Neural cell (in vitro differentiated cells): ENCODE data around the gene WDR1. TPM values are rescaled to one million over a fixed set of nuclear protein-coding genes. Genes with fewer than 3 reads are reported as not detected.

Experiments used
- H2AFZ ChIP-seq: fragments of 200-600, 300-800 bp; sonication (generic), shearing (Covaris generic); 2 replicates; pipeline ENCODE4 v1.6.0; 2014; ENCODE audit warnings: low read depth, mild to moderate bottlenecking, antibody characterized with exemption, low read length, moderate library complexity
- H3F3A ChIP-seq: fragments of 200-600 bp; shearing (Covaris generic); 2 replicates; pipeline ENCODE4 v1.6.1; 2016; ENCODE audit warnings: mild to moderate bottlenecking, moderate library complexity, mixed read lengths, antibody characterized with exemption, low read length; ENCODE audit not compliant: insufficient read depth, poor library complexity, severe bottlenecking
- H3K27ac ChIP-seq: fragments of 200-600, 300-800 bp; sonication (generic), shearing (Covaris generic); 2 replicates; pipeline ENCODE4 v1.5.1; 2014; ENCODE audit warnings: mild to moderate bottlenecking, low read length, moderate library complexity
- H3K27me3 ChIP-seq: fragments of 300-800, 200-600 bp; sonication (generic), shearing (Covaris generic); 2 replicates; pipeline ENCODE4 v1.6.0; 2014; ENCODE audit warnings: mild to moderate bottlenecking, low read depth, low read length, moderate library complexity; ENCODE audit not compliant: insufficient read depth
- H3K36me3 ChIP-seq: fragments of 300-800, 200-600 bp; sonication (generic), shearing (Covaris generic); 2 replicates; pipeline ENCODE4 v1.5.1; 2014; ENCODE audit warnings: mild to moderate bottlenecking, antibody characterized with exemption, low read length, moderate library complexity; ENCODE audit not compliant: insufficient read depth
- H3K4me2 ChIP-seq: fragments of 300-800, 200-600 bp; sonication (generic), shearing (Covaris generic); 2 replicates; pipeline ENCODE4 v1.6.0; 2014; ENCODE audit warnings: mild to moderate bottlenecking, low read length
- H3K4me3 ChIP-seq: fragments of 300-800, 200-600 bp; sonication (generic), shearing (Covaris generic); 2 replicates; pipeline ENCODE4 v1.5.1; 2014; ENCODE audit warnings: mild to moderate bottlenecking, low read length, moderate library complexity
- H3K79me2 ChIP-seq: fragments of 200-600 bp; shearing (Covaris generic); replicated peaks from 2 replicates; pipeline ENCODE4 v1.6.0; 2014; ENCODE audit warnings: mild to moderate bottlenecking, low read length, moderate library complexity; ENCODE audit not compliant: insufficient read depth
- H3K9ac ChIP-seq: fragments of 300-800, 200-600 bp; sonication (generic), shearing (Covaris generic); 2 replicates; pipeline ENCODE4 v1.6.1; 2016; ENCODE audit warnings: mild to moderate bottlenecking, low read length, mixed read lengths
- H3K9me2 ChIP-seq: fragments of 200-600 bp; shearing (Covaris generic); 2 replicates; pipeline ENCODE4 v1.6.1; 2016; ENCODE audit warnings: mild to moderate bottlenecking, low read length, mixed read lengths; ENCODE audit not compliant: insufficient read depth
- H3K9me3 ChIP-seq: fragments of 200-600, 300-800 bp; sonication (generic), shearing (Covaris generic); 2 replicates; pipeline ENCODE4 v1.6.1; 2016; ENCODE audit warnings: mild to moderate bottlenecking, mixed run types, low read length, moderate library complexity, mixed read lengths
- H4K20me1 ChIP-seq: fragments of 200-600 bp; shearing (Covaris generic); 2 replicates; pipeline ENCODE4 v1.6.1; 2016; ENCODE audit warnings: mild to moderate bottlenecking, mixed run types; ENCODE audit not compliant: insufficient read depth
- EZH2 ChIP-seq: fragments of 200-600, 300-800 bp; shearing (Covaris generic), sonication (generic); IDR thresholded peaks from 2 replicates; pipeline ENCODE4 v1.6.1; 2014; ENCODE audit warnings: antibody characterized with exemption, low read length, borderline replicate concordance, mild to moderate bottlenecking; ENCODE audit not compliant: insufficient read depth, poor library complexity, severe bottlenecking
- MXI1 ChIP-seq: fragments of 450-650 bp; conservative IDR thresholded peaks from 2 replicates; pipeline ENCODE4 v1.6.1; 2014; ENCODE audit warnings: antibody characterized with exemption, mild to moderate bottlenecking; ENCODE audit not compliant: poor library complexity, severe bottlenecking
- POLR2AphosphoS5 ChIP-seq: IDR thresholded peaks from 2 replicates; pipeline ENCODE4 v1.6.1; 2012
- RAD21 ChIP-seq: fragments of 450-650 bp; conservative IDR thresholded peaks from 2 replicates; pipeline ENCODE4 v1.6.1; 2014; ENCODE audit warnings: antibody characterized with exemption, mild to moderate bottlenecking, moderate library complexity
- SMC3 ChIP-seq: fragments of 450-650 bp; conservative IDR thresholded peaks from 2 replicates; pipeline ENCODE4 v1.6.1; 2014; ENCODE audit warnings: antibody characterized with exemption, mild to moderate bottlenecking, moderate library complexity; ENCODE audit not compliant: poor library complexity
- TAF1 ChIP-seq: IDR thresholded peaks from 2 replicates; pipeline ENCODE4 v1.6.1; 2012; ENCODE audit warnings: low read depth
- polyA plus RNA-seq: library from polyadenylated mRNA; depleted of rRNA; stranded (reverse); fragments of >200 nt; gene quantifications from 2 replicates; pipeline ENCODE4 v1.2.3, GENCODE V29; 2014
- TF ChIP-seq, protein P1 (sequence below): IDR thresholded peaks from 2 replicates; pipeline ENCODE4 v1.6.1; 2012; ENCODE audit warnings: borderline replicate concordance
- TF ChIP-seq, protein P2 (sequence below): fragments of 450-650 bp; IDR thresholded peaks from 2 replicates; pipeline ENCODE4 v1.5.1; 2014; ENCODE audit warnings: antibody characterized with exemption, mild to moderate bottlenecking, moderate library complexity; ENCODE audit not compliant: poor library complexity, severe bottlenecking

Gene WDR1
- polyA plus RNA-seq, 1 donor from 2014 or later: 106 TPM

DNA sequence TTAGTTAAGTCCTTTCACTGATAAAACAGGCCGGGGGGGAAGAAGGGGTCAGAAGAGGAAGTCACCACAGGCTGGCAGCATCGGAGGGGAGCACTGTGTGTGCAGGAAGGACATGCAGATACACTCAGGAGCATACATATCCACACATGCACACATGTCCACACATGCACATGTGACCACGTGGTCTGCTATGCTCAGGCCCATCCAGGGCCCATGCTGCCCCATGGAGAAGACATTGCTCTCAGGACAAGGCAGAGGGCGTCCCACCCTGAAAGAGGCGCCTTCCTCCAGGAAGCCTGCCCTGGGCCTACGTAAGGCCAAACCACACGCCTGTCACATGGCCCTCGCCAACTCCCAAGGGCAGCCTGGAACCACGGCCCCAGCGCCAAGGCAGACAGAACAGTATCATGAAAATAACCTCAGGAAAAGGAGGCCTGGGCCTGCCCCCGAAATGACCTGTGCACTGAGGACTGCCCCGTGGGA is 15.8 kb downstream of the WDR1 start:
- Histone ChIP-seq H3K9ac (no peak overlapping the region), H3K9me3 (no peaks in the 10 kb centered on the region), H3K4me3 (no peak overlapping the region), H3K79me2 (no peaks in the 10 kb centered on the region), H3K27me3 (no peaks in the 10 kb centered on the region), H3K4me2 (no peak overlapping the region), H4K20me1 (no peaks in the 10 kb centered on the region), H3F3A (no peaks in the 10 kb centered on the region), H3K9me2 (no peaks in the 10 kb centered on the region), H3K36me3 (peaks cover 7% of the 10 kb centered on the region), H2AFZ (no peak overlapping the region), H3K27ac (no peak overlapping the region)
- TF ChIP-seq, protein P1, sequence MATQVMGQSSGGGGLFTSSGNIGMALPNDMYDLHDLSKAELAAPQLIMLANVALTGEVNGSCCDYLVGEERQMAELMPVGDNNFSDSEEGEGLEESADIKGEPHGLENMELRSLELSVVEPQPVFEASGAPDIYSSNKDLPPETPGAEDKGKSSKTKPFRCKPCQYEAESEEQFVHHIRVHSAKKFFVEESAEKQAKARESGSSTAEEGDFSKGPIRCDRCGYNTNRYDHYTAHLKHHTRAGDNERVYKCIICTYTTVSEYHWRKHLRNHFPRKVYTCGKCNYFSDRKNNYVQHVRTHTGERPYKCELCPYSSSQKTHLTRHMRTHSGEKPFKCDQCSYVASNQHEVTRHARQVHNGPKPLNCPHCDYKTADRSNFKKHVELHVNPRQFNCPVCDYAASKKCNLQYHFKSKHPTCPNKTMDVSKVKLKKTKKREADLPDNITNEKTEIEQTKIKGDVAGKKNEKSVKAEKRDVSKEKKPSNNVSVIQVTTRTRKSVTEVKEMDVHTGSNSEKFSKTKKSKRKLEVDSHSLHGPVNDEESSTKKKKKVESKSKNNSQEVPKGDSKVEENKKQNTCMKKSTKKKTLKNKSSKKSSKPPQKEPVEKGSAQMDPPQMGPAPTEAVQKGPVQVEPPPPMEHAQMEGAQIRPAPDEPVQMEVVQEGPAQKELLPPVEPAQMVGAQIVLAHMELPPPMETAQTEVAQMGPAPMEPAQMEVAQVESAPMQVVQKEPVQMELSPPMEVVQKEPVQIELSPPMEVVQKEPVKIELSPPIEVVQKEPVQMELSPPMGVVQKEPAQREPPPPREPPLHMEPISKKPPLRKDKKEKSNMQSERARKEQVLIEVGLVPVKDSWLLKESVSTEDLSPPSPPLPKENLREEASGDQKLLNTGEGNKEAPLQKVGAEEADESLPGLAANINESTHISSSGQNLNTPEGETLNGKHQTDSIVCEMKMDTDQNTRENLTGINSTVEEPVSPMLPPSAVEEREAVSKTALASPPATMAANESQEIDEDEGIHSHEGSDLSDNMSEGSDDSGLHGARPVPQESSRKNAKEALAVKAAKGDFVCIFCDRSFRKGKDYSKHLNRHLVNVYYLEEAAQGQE: no peak
- TF ChIP-seq, protein P2, sequence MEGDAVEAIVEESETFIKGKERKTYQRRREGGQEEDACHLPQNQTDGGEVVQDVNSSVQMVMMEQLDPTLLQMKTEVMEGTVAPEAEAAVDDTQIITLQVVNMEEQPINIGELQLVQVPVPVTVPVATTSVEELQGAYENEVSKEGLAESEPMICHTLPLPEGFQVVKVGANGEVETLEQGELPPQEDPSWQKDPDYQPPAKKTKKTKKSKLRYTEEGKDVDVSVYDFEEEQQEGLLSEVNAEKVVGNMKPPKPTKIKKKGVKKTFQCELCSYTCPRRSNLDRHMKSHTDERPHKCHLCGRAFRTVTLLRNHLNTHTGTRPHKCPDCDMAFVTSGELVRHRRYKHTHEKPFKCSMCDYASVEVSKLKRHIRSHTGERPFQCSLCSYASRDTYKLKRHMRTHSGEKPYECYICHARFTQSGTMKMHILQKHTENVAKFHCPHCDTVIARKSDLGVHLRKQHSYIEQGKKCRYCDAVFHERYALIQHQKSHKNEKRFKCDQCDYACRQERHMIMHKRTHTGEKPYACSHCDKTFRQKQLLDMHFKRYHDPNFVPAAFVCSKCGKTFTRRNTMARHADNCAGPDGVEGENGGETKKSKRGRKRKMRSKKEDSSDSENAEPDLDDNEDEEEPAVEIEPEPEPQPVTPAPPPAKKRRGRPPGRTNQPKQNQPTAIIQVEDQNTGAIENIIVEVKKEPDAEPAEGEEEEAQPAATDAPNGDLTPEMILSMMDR: no peak
- TF ChIP-seq TAF1 (no peak), POLR2AphosphoS5 (no peak), MXI1 (no peak), RAD21 (no peak)

DNA sequence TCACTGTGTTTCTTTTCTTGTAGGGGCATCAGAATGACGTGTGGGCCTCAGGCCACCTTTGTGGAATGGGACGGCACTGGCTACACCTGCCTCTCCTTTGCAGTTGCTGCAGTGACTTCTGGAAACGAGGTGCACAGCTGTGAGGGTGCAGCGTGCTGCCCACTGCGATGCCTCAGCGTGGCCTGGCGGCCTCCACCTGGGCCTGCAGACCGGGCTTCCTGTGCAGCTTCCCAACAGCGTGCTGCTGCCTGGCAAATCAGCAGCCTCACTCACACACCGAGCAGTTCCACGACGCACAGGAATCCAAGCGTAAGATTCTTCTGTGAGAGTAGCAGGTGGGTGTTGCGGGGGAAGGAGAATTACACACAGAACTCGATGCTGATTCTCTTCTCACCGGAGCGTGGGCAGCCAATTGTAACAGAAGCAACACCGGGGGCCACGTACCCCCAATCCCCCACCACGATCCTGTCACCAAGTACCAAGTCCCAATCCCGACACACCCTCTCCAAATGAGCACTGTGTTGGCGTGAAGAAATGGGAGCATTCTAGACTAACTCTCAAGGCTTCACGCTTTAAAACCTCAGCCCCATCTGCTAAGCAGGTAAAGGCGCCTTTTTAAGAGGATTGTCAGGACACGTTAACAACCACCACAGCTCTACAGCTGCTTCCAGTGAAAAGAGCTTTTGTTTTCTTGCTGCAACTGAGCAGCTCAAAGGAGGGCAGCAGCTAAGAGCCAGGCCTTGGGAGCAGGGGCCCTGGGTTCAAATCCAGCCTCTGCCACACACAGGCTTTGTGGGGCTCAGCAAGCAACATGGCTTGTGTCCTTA is 16.9 kb downstream of the WDR1 start:
- H4K20me1 ChIP-seq: no peaks in the 10 kb centered on the region
- H3K36me3 ChIP-seq: peaks cover 11% of the 10 kb centered on the region
- H3F3A ChIP-seq: no peaks in the 10 kb centered on the region
- H3K9me2 ChIP-seq: no peaks in the 10 kb centered on the region
- no peaks in the 10 kb centered on the region for H3K27me3 ChIP-seq
- TF ChIP-seq TAF1 (no peak), EZH2 (no peak), RAD21 (no peak), SMC3 (no peak), POLR2AphosphoS5 (no peak)
- TF ChIP-seq, protein P2: no peak
- TF ChIP-seq, protein P1: no peak
- H3K27ac ChIP-seq: no peak overlapping the region
- no peak overlapping the region for H3K4me3 ChIP-seq
- H3K79me2 ChIP-seq: no peaks in the 10 kb centered on the region
- H2AFZ ChIP-seq: no peak overlapping the region
- no peaks in the 10 kb centered on the region for H3K9me3 ChIP-seq
- H3K9ac ChIP-seq: no peak overlapping the region
- no peak overlapping the region for H3K4me2 ChIP-seq
